Breast epithelium (tissue), 4 donors: ENCODE data around the gene UCK1. TPM values are rescaled to one million over a fixed set of nuclear protein-coding genes. Genes with fewer than 3 reads are reported as not detected.

Experiments
- DNase-seq, 2 donors: peaks; one replicate each; pipeline ENCODE4 v3.0.0-alpha.2; 2019; ENCODE audit warnings: low spot score in 2 of 2
- H3K27ac ChIP-seq, 2 donors: fragments of 200-600 bp; sonication (generic) in 1 of 2; one replicate each; pipeline ENCODE4 v1.5.1; 2016 to 2019; ENCODE audit warnings: mild to moderate bottlenecking in 1 of 2
- H3K27me3 ChIP-seq, 2 donors: fragments of 200-600 bp; sonication (generic) in 1 of 2; one replicate each; pipeline versions ENCODE4 v1.5.1 to v1.6.0; 2017 to 2019; ENCODE audit warnings: control low read depth in 1 of 2, mild to moderate bottlenecking in 1 of 2
- H3K36me3 ChIP-seq: fragments of 200-600 bp; one replicate; pipeline ENCODE4 v1.5.1; 2019
- H3K4me1 ChIP-seq, 2 donors: fragments of 200-600 bp; sonication (generic); one replicate each; pipeline ENCODE4 v1.5.1; 2016 to 2019; ENCODE audit warnings: control low read depth in 1 of 2
- H3K4me3 ChIP-seq, 3 donors: fragments of 200-600 bp; sonication (generic); 1 replicate in 2 of 3; 2 replicates in 1 of 3; pipeline ENCODE4 v1.5.1; 2016 to 2019; ENCODE audit warnings: mild to moderate bottlenecking in 3 of 3, moderate library complexity in 2 of 3
- H3K9me3 ChIP-seq, 2 donors: fragments of 200-600 bp; sonication (generic) in 1 of 2; one replicate each; pipeline ENCODE4 v1.5.1; 2016 to 2019; ENCODE audit warnings: control low read depth in 1 of 2
- POLR2A ChIP-seq: fragments of 450-650 bp; IDR thresholded peaks from one replicate; pipeline ENCODE4 v1.6.1; 2016; ENCODE audit warnings: antibody characterized with exemption, mild to moderate bottlenecking, moderate library complexity
- POLR2AphosphoS5 ChIP-seq, 3 donors: sonication (generic); formaldehyde crosslinking; IDR thresholded peaks; one replicate each; pipeline ENCODE4 v1.6.1; 2017; ENCODE audit warnings: antibody characterized with exemption in 3 of 3
- intact Hi-C: fragments of 100-400 bp; cut with DNase I; formaldehyde crosslinking; loops from one replicate; pipeline ENCODE4 v1.15.1; 2023; ENCODE audit warnings: low total_unique reads
- total RNA-seq, 3 donors: library from RNA; depleted of rRNA; stranded (reverse); fragments of >200 nt; gene quantifications; one replicate each; pipeline ENCODE4 v1.1.0, GENCODE V29; 2016
- TF ChIP-seq, protein P1 (sequence below), 3 donors: fragments of 450-650 bp; IDR thresholded peaks; one replicate each; pipeline ENCODE4 v1.5.1; 2016 to 2017; ENCODE audit warnings: antibody characterized with exemption in 3 of 3, mild to moderate bottlenecking in 3 of 3, moderate library complexity in 3 of 3

Gene UCK1
- total RNA-seq, 3 donors from 2014 or later: 33.4 to 61.0 (median 37.7) TPM

GRCh38 chr9:131480258-131480657, 50.8 kb downstream of the UCK1 start:
- Histone ChIP-seq H3K4me3 (no peak overlapping the region), H3K36me3 (peaks cover 12% of the 10 kb centered on the region), H3K4me1 (peaks cover 2 to 22% of the 10 kb centered on the region in 2 donors), H3K27ac (peak overlapping the region in 1 of 2 donors; percentile 84), H3K27me3 (no peaks in the 10 kb centered on the region), H3K9me3 (no peaks in the 10 kb centered on the region)
- TF ChIP-seq, protein P1, sequence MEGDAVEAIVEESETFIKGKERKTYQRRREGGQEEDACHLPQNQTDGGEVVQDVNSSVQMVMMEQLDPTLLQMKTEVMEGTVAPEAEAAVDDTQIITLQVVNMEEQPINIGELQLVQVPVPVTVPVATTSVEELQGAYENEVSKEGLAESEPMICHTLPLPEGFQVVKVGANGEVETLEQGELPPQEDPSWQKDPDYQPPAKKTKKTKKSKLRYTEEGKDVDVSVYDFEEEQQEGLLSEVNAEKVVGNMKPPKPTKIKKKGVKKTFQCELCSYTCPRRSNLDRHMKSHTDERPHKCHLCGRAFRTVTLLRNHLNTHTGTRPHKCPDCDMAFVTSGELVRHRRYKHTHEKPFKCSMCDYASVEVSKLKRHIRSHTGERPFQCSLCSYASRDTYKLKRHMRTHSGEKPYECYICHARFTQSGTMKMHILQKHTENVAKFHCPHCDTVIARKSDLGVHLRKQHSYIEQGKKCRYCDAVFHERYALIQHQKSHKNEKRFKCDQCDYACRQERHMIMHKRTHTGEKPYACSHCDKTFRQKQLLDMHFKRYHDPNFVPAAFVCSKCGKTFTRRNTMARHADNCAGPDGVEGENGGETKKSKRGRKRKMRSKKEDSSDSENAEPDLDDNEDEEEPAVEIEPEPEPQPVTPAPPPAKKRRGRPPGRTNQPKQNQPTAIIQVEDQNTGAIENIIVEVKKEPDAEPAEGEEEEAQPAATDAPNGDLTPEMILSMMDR (IDR thresholded peaks at IDR 0.05): no peak
- no peak for TF ChIP-seq POLR2AphosphoS5 (IDR thresholded peaks at IDR 0.05)
- TF ChIP-seq POLR2A: no peak
- intact Hi-C loops: no loop called here
- no peak for DNase-seq

- no peaks in the 10 kb centered on the region for H3K27me3 ChIP-seq
- intact Hi-C loops: loop anchor here (10.0 kb wide), 1 partner anchor 84 kb away; the partner anchor contains the start of gene PRRC2B
- no peaks in the 10 kb centered on the region for H3K9me3 ChIP-seq
- no peak for TF ChIP-seq POLR2A
- no peak for TF ChIP-seq POLR2AphosphoS5 (IDR thresholded peaks at IDR 0.05)
- TF ChIP-seq, protein P1 (IDR thresholded peaks at IDR 0.05): no peak
- no peak overlapping the region for H3K4me3 ChIP-seq
- H3K36me3 ChIP-seq: peaks cover 12% of the 10 kb centered on the region
- peak overlapping the region in 1 of 2 donors; percentile 42 for H3K27ac ChIP-seq
- DNase-seq: no peak
- H3K4me1 ChIP-seq: peaks cover 2 to 10% of the 10 kb centered on the region in 2 donors
Observed at GRCh38 chr9:131478911-131479310, 52.2 kb downstream of the UCK1 start.

- no peaks in the 10 kb centered on the region for H3K9me3 ChIP-seq
- peaks cover 2 to 6% of the 10 kb centered on the region in 2 donors for H3K4me1 ChIP-seq
- H3K27ac ChIP-seq: peak overlapping the region; percentile 7 to 42
- H3K36me3 ChIP-seq: peaks cover 9% of the 10 kb centered on the region
- DNase-seq: no peak
- TF ChIP-seq, protein P1 (IDR thresholded peaks at IDR 0.05): peak; percentile 21 to 52 (median 44)
- no peak for TF ChIP-seq POLR2AphosphoS5 (IDR thresholded peaks at IDR 0.05)
- intact Hi-C loops: loop anchor here (10.0 kb wide), 1 partner anchor 84 kb away; the partner anchor contains the start of gene PRRC2B
- H3K4me3 ChIP-seq: no peak overlapping the region
- H3K27me3 ChIP-seq: no peaks in the 10 kb centered on the region
Observed at GRCh38 chr9:131478421-131478868, 52.6 kb downstream of the UCK1 start.

GRCh38 chr9:131477816-131478419, 53.1 kb downstream of the UCK1 start:
- no peak overlapping the region for H3K4me3 ChIP-seq
- no peak for TF ChIP-seq POLR2AphosphoS5 (IDR thresholded peaks at IDR 0.05)
- TF ChIP-seq, protein P1 (IDR thresholded peaks at IDR 0.05): no peak
- TF ChIP-seq POLR2A: no peak
- H3K27ac ChIP-seq: peak overlapping the region; percentile 42 to 43
- H3K9me3 ChIP-seq: no peaks in the 10 kb centered on the region
- no peaks in the 10 kb centered on the region for H3K27me3 ChIP-seq
- no peak for DNase-seq
- intact Hi-C loops: loop anchor here (10.0 kb wide), 1 partner anchor 83 kb away; the partner anchor contains the start of gene PRRC2B
- H3K4me1 ChIP-seq: peaks cover 2 to 5% of the 10 kb centered on the region in 2 donors
- H3K36me3 ChIP-seq: peaks cover 9% of the 10 kb centered on the region

DNA sequence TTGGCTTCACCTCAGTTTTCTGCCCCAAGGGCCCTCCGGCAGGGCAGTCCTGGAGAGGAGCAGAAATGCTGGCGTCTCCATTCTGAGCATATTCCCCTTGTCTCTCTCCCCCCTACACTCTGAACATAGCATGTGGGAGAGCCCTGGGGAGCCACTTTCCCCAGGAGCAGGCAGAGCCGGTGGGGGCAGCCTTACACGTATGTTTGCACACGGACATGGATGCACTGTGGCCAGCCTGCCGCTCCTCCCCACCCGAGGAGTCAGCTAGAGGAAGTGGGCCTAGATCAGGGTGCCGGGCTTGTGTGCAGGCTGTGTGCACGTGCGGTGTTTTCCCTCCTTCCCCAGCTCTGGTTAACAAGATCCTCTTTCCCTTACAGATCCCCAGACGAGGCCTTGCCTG, 53.7 kb downstream of the UCK1 start:
- intact Hi-C loops: loop anchor here (10.0 kb wide), 1 partner anchor 83 kb away; the partner anchor contains the start of gene PRRC2B
- Histone ChIP-seq H3K4me3 (no peak overlapping the region), H3K4me1 (peaks cover 0 to 2% of the 10 kb centered on the region in 2 donors), H3K27ac (peak overlapping the region; percentile 42 to 43), H3K9me3 (no peaks in the 10 kb centered on the region), H3K27me3 (no peaks in the 10 kb centered on the region), H3K36me3 (peaks cover 9% of the 10 kb centered on the region)
- TF ChIP-seq POLR2A: no peak
- TF ChIP-seq, protein P1 (IDR thresholded peaks at IDR 0.05): no peak
- TF ChIP-seq POLR2AphosphoS5 (IDR thresholded peaks at IDR 0.05): no peak
- DNase-seq: no peak
